Measurements from ENCODE around the gene EPB41L4A.
"Not testable (repeated sequence)": the region's sequence is repeated elsewhere in the genome, so short reads cannot be mapped to it uniquely, and the experiment has no call there.

The EPB41L4A gene, protein sequence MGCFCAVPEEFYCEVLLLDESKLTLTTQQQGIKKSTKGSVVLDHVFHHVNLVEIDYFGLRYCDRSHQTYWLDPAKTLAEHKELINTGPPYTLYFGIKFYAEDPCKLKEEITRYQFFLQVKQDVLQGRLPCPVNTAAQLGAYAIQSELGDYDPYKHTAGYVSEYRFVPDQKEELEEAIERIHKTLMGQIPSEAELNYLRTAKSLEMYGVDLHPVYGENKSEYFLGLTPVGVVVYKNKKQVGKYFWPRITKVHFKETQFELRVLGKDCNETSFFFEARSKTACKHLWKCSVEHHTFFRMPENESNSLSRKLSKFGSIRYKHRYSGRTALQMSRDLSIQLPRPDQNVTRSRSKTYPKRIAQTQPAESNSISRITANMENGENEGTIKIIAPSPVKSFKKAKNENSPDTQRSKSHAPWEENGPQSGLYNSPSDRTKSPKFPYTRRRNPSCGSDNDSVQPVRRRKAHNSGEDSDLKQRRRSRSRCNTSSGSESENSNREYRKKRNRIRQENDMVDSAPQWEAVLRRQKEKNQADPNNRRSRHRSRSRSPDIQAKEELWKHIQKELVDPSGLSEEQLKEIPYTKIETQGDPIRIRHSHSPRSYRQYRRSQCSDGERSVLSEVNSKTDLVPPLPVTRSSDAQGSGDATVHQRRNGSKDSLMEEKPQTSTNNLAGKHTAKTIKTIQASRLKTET

DNA sequence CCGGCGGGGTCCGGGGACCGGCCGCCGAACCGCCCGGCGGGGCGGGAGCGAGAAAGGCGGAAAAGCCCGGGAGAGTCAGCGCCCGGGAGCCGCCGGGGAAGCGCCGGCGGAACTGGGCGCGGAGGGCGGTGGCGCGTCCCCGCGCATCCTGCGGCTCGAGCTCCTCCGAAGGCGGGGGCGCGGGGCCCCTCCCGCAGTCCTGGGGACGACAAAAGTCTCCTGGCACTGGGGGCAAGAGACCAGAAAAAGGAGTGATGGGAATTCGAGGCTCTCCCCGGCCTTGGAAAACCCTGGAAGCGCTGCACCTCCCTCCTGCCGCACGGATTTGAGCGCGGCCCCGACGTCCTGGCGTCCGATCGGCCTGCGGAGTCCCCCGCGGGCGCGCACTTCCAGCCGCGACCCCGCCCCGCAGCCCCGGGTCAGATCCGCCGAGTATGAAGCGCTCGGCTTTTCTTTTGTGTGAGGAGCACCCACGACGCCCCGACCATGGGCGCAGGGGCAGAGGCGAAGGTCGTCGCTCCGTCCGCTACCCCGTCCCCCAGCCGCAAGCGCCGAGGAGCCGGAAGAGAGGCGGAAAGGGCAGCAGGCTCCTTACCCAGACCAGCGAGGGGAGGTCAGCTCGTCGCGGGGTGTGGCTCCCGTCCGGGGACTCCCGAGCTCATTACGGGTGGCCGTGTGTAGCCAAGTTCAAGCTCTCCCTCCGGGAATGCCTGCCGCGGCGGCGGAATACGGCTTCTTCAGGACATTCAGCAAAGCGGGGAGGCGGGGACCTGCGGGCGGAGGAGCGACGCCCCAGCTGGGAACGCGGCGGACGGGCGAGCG lies at the start of gene EPB41L4A:
TSS of gene EPB41L4A (minus strand) at position 114 of the 822 bp plus-strand sequence. CDS start 238 bp downstream, outside the sequence.
- DNase-seq: no peak

DNA sequence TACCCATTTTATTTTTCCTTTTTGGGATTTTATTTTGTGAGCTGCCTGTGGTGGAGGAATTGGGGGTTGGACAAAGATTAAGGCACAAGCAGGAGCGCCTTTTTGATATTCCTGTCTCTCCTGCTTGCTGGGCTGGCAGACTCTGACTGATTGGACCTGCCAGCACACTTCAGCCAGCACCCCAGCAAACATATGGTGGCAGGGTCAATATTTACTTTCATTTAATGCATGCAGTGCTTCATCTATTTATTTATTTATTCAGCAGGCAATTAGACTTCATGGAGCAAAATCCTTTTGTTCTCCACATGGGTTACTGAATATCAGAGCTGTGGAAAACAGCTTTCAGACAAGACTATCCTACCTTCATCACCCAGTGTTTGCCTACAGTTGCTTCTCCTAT lies 48.4 kb upstream of the EPB41L4A start:
- DNase-seq: peak; percentile 85

DNA sequence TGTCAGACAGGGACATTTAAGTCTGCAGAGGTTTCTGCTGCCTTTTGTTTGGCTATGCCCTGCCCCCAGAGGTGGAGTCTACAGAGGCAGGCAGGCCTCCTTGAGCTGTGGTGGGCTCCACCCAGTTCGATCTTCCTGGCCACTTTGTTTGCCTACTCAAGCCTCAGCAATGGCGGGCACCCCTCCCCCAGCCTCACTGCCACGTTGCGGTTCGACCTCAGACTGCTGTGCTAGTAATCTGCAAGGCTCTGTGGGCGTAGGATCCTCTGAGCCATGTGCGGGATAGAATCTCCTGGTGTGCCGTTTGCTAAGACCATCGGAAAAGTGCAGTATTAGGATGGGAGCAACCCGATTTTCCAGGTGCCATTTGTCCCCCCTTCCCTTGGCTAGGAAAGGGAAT lies 47.2 kb upstream of the EPB41L4A start:
- not testable (repeated sequence) for DNase-seq

DNA sequence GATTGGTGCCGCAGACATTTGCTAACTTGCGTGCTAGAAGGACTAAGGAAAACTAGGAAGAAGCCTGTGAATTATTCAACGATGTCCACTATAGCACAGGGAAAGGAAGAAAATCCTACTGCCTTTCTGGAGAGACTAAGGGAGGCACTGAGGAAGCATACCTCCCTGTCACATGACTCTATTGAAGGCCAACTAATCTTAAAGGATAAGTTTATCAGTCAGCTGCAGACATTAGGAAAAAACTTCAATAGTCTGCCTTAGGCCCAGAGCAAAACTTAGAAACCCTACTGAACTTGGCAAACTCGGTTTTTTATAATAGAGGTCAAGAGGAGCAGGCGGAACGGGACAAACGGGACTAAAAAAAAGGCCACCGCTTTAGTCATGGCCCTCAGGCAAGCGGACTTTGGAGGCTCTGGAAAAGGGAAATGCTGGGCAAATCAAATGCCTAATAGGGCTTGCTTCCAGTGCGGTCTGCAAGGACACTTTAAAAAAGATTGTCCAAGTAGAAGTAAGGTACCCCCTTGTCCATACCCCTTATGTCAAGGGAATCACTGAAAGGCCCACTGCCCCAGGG lies 28.2 kb upstream of the EPB41L4A start:
- not testable (repeated sequence) for DNase-seq

DNA sequence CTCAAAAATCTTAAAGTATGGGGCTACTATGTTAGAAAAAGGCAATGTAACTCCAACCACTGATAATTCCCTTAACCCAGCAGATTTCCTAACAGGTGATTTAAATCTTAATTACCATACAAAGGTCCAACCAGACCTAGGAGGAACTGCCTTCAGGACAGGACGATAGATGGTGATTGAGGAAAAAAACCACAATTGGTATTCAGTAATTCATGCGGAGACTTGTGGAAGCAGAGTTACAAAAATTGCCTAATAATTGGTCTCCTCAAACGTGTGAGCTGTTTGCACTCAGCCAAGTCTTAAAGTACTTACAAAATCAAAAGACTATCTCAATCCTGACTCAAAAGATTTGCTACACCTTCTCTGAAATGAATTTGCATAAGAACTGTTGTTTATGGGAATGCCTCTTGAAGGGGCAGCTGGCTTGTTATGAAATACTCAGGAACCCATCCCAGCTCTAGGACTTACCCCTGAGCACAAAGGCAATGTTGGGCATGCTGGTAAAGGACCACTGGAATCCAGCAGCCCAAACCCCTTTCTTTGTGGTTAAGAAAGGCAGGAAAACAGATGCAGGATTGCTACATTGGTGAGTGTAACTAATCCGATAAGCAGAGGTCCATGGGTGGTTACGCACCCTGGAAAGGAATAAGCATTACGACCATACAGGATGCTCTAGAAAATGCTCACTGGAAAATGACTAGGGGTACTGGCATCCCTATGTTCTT lies 26.7 kb upstream of the EPB41L4A start:
- no peak for DNase-seq

GRCh38 chr5:112443932-112444331 lies 24.9 kb upstream of the EPB41L4A start:
- not testable (repeated sequence) for DNase-seq

DNA sequence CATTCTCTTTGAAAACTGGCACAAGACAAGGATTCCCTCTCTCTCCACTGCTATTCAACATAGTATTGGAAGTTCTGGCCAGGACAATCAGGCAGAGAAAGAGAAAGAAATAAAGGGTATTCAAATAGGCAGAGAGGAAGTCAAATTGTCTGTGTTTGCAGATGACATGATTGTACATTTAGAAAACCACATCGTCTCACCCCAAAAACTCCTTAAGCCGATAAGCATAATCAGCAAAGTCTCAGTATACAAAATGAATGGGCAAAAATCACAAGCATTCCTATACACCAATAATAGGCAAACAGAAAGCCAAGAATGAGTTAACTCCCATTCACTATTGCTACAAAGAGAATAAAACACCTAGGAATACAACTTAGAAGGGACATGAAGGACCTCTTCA lies 21.0 kb upstream of the EPB41L4A start:
- no peak for DNase-seq

- DNase-seq: no peak
These were observed 17.1 kb upstream of the EPB41L4A start for GRCh38 chr5:112436144-112436543.

DNA sequence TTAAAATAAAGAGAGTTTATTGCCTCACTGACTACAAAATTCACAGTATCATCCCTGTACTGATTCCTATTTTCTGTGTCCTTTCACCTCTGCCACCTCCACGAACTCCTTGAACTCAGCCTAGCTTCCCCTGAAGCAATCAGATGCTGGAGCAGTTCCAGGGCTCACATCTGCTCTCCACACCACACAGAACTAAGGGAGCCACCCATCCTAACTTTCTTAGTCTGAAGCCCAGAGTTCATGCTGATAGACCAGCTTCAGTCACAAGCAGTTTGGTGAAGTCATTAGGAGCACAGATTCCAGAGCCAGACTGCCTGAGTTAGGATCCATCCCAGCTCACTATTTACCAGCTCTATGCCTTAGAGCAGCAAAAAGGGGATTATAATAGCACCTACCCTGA lies 15.6 kb upstream of the EPB41L4A start:
- DNase-seq: no peak

- not testable (repeated sequence) for DNase-seq
These were observed 7.1 kb upstream of the EPB41L4A start for GRCh38 chr5:112426202-112426601.

DNA sequence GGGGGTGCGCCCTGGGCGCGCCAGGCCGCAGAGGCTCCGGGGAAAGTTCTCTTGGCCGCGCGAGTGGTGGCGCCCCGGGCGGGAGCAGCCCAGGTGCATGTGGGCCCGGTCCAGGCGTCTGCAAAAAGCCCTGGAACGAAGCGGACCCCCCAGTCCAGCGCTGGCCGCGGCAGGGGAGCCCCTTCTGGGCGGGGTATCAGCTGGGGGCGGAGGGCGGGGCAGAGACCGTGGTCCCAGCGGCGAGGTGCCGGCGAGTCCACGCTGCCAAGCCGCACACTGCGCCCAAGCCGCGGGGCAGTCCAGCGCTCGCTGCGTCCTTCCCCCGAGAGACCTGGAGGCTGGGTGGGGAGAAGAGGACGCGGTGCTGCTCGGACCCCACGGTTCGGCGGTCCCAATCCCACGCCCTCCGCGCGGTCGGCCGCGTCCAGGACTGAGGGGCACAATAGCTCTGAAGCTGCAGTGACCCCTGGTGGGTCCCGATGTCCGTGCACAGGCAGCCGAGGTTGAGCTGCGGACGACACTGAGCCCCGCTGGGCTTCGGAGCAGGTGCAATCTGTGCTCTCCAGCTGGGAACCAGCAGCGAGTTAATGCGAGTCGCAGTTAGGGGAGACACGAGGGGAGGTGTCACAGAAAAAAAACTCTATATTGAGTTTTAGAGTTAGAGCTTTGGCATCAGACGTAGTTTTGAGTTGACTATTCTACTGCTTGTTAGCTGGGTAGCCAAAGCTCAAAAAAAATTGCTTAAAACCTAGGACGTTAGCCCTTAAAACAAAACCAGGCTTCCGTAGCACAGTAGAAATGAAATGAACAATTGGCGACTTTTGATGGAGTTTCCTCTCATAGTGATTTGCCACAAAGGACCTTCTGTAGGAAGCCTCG lies 1.1 kb upstream of the EPB41L4A start:
- peak; percentile 40 for DNase-seq

GRCh38 chr5:112418659-112419163 lies 366 bp downstream of the EPB41L4A start:
- no peak for DNase-seq

DNA sequence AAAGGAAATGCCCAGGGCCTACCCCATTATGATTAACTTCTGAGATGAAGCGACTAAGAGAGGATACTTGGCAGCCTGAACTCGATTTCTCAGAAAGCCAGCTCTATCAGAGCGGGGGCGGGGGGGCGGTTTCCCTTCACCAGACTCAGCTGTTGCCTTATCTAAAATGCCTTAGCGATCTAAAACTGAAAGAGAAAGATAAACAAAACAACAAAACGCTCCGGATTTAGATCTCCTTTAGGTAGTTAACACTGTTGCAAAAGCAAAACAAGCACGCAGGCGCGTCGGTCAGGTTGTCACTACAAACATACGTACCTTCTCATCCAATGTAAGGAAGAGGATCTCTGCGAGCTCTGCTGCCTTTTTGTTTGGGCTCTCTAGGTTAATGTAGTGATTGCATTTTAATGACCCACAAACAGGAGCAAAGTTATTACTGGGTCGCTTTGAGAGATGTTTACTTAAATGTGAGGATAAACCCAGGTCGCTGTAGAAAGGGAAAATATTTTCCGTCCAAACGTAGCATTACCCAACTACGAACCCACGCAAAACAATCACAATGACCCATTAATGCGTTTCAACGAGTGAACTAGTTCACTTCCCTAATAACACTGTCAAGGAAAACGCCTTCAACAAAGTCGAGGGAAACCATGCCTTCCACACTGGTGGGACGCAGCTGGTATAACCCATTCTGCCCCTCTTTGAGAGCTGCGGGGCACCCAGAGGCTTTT lies 982 bp downstream of the EPB41L4A start:
- DNase-seq: no peak

DNA sequence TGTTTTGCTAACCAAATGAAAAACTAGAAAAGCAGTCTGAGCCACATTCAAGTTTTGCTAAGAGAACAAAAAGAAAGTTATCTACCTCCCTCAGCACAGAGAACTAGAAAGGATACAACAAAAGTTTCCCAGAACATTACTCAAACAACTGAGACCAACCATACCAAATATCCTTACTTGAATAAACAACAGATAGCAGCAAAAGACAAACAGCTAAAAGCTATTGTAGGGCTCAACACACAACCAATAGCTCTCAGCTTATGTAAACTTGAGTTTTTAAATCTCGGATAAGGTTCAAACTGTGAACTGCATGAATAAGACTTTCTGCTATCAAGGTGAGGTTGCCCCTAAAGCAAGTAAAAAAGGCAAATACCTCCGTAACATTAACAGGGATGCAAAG lies 3.5 kb downstream of the EPB41L4A start:
- DNase-seq: no peak

- no peak for DNase-seq
These were observed 5.5 kb downstream of the EPB41L4A start for GRCh38 chr5:112413611-112414010.

- DNase-seq: no peak
These were observed 6.7 kb downstream of the EPB41L4A start for GRCh38 chr5:112412346-112412745.

DNA sequence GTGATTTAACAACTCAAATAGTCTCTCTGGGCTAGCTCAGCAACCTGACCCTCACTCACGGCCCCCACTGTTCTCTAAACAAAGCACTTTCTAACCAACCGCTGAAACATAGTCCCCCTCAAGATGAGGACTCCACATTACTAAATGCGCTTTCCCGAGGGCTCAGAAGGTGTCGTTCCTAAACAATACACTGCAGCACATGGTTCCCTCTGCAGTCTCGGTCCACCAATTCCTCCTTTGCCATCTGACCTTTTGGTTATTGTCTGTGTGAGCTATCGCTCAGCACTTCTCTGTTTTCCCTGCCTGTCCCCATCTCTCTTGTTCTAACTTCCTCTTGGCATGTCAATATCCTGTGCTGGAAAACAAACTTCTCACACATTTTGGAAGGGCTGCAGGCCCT lies 7.2 kb downstream of the EPB41L4A start:
- no peak for DNase-seq

DNA sequence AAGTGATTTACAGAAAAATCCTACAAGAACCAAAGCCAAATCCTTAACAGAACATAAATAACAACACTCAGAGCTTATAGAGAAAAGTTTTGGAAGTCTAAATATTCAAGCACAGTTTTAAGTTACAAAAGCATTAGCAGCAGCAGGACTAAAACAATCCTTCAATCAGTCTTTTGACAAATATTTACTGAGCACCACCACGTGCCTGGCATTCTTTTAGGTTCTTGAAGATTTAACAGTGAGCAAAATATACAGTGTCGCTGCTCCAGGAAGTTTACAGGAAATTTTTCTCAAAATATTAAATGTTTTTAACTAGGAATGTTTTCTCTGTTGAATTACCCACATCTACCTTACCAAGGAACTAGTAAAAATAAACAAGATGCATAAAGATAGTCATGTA lies 11.4 kb downstream of the EPB41L4A start:
- no peak for DNase-seq

- no peak for DNase-seq
These were observed 11.8 kb downstream of the EPB41L4A start for GRCh38 chr5:112407240-112407639.

DNA sequence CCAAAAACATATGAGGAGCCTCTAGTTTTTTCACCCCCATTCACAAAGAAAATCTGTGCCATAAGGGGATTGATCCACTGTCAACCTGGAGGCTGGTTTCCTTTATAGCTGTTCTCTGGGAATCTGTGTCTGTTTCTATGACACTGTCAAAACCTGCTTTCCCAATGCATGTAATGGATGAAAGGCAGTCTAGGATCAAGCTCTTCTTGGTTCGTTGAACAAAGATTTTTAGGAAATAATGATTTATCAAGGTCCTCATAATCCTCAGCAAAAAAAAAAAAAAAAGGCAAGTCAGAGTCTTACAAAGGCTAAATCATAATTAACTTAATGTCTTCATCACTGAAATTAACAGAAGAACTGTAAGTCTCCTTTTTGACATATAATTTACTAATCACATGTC lies 16.0 kb downstream of the EPB41L4A start:
- DNase-seq: no peak

Data from NCI-H748 treated with DMSO at 0.1 percent for 48 hours (cell line).